Ascending aorta (tissue), 2 donors: ENCODE measurements around the gene DCAF10. TPM values are rescaled to one million over a fixed set of nuclear protein-coding genes. Genes with fewer than 3 reads are reported as not detected.
"Not testable (repeated sequence)": the region's sequence is repeated elsewhere in the genome, so short reads cannot be mapped to it uniquely, and the experiment has no call there.

Experiments used
- DNase-seq, 2 donors: peaks; one replicate each; pipeline ENCODE4 v3.0.0-alpha.2; 2019; ENCODE audit warnings: low spot score in 2 of 2
- H3K27ac ChIP-seq, 2 donors: fragments of 200-600 bp; sonication (generic); one replicate each; pipeline ENCODE4 v1.5.1; 2016 to 2017; ENCODE audit warnings: mild to moderate bottlenecking in 1 of 2
- H3K27me3 ChIP-seq: fragments of 200-600 bp; sonication (generic); one replicate; pipeline ENCODE4 v1.5.1; 2017
- H3K36me3 ChIP-seq, 2 donors: fragments of 200-600 bp; sonication (generic); one replicate each; pipeline ENCODE4 v1.5.1; 2016
- H3K4me1 ChIP-seq, 2 donors: fragments of 200-600 bp; sonication (generic); one replicate each; pipeline ENCODE4 v1.5.1; 2016 to 2017; ENCODE audit warnings: mild to moderate bottlenecking in 1 of 2
- H3K4me3 ChIP-seq, 2 donors: fragments of 200-600 bp; sonication (generic); one replicate each; pipeline ENCODE4 v1.5.1; 2016 to 2017; ENCODE audit warnings: mild to moderate bottlenecking in 1 of 2
- H3K9me3 ChIP-seq, 2 donors: fragments of 200-600 bp; sonication (generic); one replicate each; pipeline ENCODE4 v1.5.1; 2016
- CTCF ChIP-seq, 3 experiments: fragments of 200-600 bp in 2 of 3; fragments of 450-650 bp in 1 of 3; sonication (generic) in 2 of 3; IDR thresholded peaks; one replicate each; pipeline ENCODE4 v1.5.1; 2016 to 2019; ENCODE audit warnings: antibody characterized with exemption in 3 of 3, mild to moderate bottlenecking in 1 of 3, moderate library complexity in 1 of 3
- intact Hi-C: fragments of 100-400 bp; cut with DNase I; formaldehyde crosslinking; loops from one replicate; pipeline ENCODE4 v1.15.1; 2023
- total RNA-seq: library from RNA; depleted of rRNA; stranded (reverse); fragments of >200 nt; gene quantifications from one replicate; pipeline ENCODE4 v1.1.0, GENCODE V29; 2016

The DCAF10 gene
- total RNA-seq, 1 donor from 2014 or later, result 23.5 TPM

GRCh38 chr9:37796232-37796631 is 4.4 kb upstream of the DCAF10 start:
- Histone ChIP-seq H3K4me3 (no peak overlapping the region), H3K4me1 (peaks cover 0 to 4% of the 10 kb centered on the region in 2 donors), H3K36me3 (no peaks in the 10 kb centered on the region), H3K27me3 (no peaks in the 10 kb centered on the region), H3K27ac (no peak overlapping the region), H3K9me3 (no peaks in the 10 kb centered on the region)
- no peak for TF ChIP-seq CTCF (IDR thresholded peaks at IDR 0.05)
- DNase-seq, result no peak
- intact Hi-C loops, result no loop called here

- H3K27me3 ChIP-seq, result no peaks in the 10 kb centered on the region
- H3K4me3 ChIP-seq, result no peak overlapping the region
- TF ChIP-seq CTCF (IDR thresholded peaks at IDR 0.05), result no peak
- no peak overlapping the region for H3K27ac ChIP-seq
- H3K9me3 ChIP-seq, result no peaks in the 10 kb centered on the region
- DNase-seq, result no peak
- H3K36me3 ChIP-seq, result no peaks in the 10 kb centered on the region
- intact Hi-C loops, result no loop called here
- H3K4me1 ChIP-seq, result peaks cover 0 to 22% of the 10 kb centered on the region in 2 donors
Observed at GRCh38 chr9:37798677-37799076, 1.9 kb upstream of the DCAF10 start.

- Histone ChIP-seq H3K4me3 (peak overlapping the region; percentile 86 to 97), H3K9me3 (no peaks in the 10 kb centered on the region), H3K36me3 (no peaks in the 10 kb centered on the region), H3K4me1 (peaks cover 0 to 22% of the 10 kb centered on the region in 2 donors), H3K27ac (peak overlapping the region; percentile 87 to 89), H3K27me3 (no peaks in the 10 kb centered on the region)
- no peak for DNase-seq
- intact Hi-C loops, result loop anchor here (5.0 to 10.0 kb wide), 2 partner anchors 314 to 377 kb away; partner anchors contain the start of genes GRHPR and POLR1E
- no peak for TF ChIP-seq CTCF (IDR thresholded peaks at IDR 0.05)
Observed at GRCh38 chr9:37801287-37801850, 772 bp downstream of the DCAF10 start.

GRCh38 chr9:37801959-37802711 is 1.5 kb downstream of the DCAF10 start:
- no peak for TF ChIP-seq CTCF (IDR thresholded peaks at IDR 0.05)
- Histone ChIP-seq H3K36me3 (no peaks in the 10 kb centered on the region), H3K4me3 (peak overlapping the region; percentile 86 to 97), H3K9me3 (no peaks in the 10 kb centered on the region), H3K27ac (no peak overlapping the region), H3K4me1 (peaks cover 0 to 22% of the 10 kb centered on the region in 2 donors), H3K27me3 (no peaks in the 10 kb centered on the region)
- intact Hi-C loops, result loop anchor here (5.0 to 10.0 kb wide), 2 partner anchors 315 to 377 kb away; partner anchors contain the start of genes GRHPR and POLR1E
- DNase-seq, result no peak

GRCh38 chr9:37806271-37806670 is 5.7 kb downstream of the DCAF10 start:
- no peaks in the 10 kb centered on the region for H3K9me3 ChIP-seq
- H3K27ac ChIP-seq, result no peak overlapping the region
- intact Hi-C loops, result loop anchor here (10.0 kb wide), 1 partner anchor 381 kb away; the partner anchor contains the start of gene GRHPR
- DNase-seq, result no peak
- no peak for TF ChIP-seq CTCF (IDR thresholded peaks at IDR 0.05)
- H3K4me3 ChIP-seq, result no peak overlapping the region
- peaks cover 0 to 18% of the 10 kb centered on the region in 2 donors for H3K4me1 ChIP-seq
- no peaks in the 10 kb centered on the region for H3K27me3 ChIP-seq
- peaks cover 0 to 7% of the 10 kb centered on the region in 2 donors for H3K36me3 ChIP-seq

- DNase-seq, H3K27me3 ChIP-seq, H3K4me1 ChIP-seq, H3K27ac ChIP-seq, H3K4me3 ChIP-seq, H3K9me3 ChIP-seq, H3K36me3 ChIP-seq: not testable (repeated sequence)
- intact Hi-C loops, result loop anchor here (10.0 kb wide), 1 partner anchor 385 kb away; the partner anchor contains the start of gene GRHPR
Observed at GRCh38 chr9:37809676-37810075, 9.1 kb downstream of the DCAF10 start.
